Fibroblast of peridontal ligament (primary cell): ENCODE data around the gene ANKRD37.

Source experiments
- DNase-seq: peaks from one replicate; pipeline ENCODE4 v3.0.0-alpha.2; 2010; ENCODE audit errors: extremely low read depth

The ANKRD37 gene

DNA sequence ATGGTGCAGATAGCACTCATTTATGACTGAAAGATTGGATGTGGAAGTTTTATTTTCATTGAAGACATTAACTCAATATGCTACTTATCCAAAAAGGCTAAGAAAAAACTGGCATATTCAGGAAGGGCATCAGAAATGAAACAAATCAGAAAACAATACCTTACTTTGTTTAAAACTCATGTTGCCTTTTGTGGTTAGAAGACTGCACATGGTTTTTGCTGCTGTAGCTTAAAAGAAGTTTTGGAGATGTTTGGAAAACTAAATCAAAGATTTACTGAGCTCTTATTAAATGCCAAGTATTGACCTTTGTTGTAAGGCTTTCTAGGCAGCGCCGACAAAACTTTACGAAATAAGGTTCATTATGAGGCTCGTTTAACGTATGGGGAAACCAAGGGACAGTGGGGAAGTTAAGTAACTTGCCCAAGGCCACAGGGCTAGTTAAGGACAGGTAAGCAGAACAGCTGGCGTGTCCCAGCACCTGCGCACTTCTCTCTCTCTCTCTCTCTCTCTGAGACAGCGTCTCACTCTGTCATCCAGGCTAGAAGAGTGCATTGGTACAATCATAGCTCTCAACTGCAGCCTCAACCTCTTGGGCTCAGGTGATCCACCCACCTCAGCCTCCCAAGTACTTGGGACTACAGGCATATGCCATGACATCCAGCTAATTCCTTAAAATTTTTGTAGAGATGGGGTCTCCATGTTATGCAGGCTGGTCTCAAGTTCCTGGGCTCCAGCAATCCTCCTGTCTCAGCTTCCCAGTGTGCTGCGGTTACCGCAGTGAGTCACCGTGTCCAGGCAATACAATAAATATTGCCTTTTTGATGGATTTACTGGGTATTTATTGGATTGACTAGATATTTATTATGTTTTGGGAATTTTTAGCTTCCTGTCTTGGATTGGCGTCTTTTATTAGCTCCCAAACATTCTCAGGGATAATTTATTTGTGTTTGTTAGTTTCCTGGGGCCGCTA is 17.0 kb upstream of the ANKRD37 start:
- DNase-seq: no peak

- no peak for DNase-seq
Measured at GRCh38 chr4:185380320-185380719, 16.3 kb upstream of the ANKRD37 start.

DNA sequence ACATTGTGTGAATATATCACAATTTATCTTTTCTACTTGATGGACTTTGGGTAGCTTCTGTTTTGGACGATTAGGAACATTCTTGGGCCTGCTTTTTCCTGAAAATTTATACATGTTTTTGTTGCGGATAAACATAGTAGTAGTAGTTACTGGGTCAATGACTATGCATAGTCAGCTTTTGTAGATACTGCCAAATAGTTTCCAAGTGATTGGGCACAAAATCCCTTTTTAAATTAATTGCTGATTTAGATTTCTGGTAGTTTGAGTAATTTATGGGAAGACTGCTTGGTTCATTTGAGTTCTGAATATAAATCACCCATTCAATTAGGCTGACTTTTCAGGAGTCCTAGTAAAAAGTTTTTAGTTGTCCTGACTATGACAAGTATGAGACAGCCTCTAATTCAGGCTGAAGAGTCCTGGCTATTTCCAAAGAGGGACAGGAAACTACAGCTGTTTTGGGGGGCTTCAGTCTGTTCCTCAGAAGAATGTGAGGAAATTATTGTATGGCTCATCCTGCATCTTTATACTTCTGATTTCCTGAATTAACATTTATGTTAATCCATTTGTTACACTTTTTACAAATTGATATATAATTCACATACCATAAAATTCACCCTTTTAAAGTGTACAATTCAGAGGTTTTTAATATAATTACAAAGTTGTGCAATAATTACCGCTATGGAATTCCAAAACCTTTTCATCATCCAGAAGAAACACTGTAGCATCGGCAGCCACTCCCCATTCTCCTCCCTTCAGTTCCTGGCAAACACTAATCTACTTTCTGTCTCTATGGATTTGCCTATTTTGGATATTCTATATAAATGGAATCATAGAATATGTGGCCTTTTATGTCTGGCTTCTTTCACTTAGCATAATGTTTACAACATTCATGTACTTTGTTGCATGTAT is 15.1 kb upstream of the ANKRD37 start:
- no peak for DNase-seq

- no peak for DNase-seq
Measured at GRCh38 chr4:185382754-185383153, 13.9 kb upstream of the ANKRD37 start.

DNA sequence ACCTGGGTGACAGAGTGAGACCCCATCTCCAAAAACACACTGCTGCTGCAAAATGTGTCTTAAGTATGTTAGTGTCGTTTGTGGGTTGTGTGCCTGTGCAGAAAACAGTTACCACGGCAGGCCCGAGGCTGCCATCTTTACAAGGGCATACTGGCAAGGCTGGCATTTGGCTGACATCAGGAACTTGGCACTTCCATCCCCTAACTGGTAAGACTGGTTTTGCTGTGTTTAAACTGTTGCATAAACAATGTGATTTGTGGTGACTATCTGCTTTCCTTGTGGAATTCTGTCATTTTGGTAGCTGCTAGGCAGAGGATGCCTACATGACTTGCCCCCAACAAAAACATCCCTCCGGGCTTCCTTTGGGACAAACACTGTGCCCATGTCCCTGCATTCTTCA is 13.2 kb upstream of the ANKRD37 start:
- DNase-seq: no peak

- no peak for DNase-seq
Measured at GRCh38 chr4:185384061-185384460, 12.6 kb upstream of the ANKRD37 start.

- no peak for DNase-seq
Measured at GRCh38 chr4:185384930-185385331, 11.7 kb upstream of the ANKRD37 start.

- no peak for DNase-seq
Measured at GRCh38 chr4:185387957-185388356, 8.7 kb upstream of the ANKRD37 start.

DNA sequence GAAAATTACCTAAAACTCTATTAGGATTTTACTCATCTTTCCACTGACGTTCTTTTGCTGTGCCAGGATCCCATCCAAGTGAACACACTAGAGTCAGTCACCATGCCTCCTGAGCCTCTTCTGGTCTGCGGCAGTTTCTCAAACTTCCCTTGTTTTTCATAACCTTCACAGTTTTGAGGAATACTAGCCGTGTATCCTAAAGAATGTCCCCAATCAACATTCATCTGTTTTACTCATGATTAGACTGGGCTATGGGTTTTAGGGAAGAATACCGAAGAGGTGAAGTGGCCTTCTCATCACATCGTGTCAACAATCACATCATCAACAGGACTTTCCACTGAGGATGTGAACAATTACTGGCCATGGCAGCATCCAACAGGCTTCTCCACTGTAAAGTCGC is 5.7 kb upstream of the ANKRD37 start:
- DNase-seq: no peak

DNA sequence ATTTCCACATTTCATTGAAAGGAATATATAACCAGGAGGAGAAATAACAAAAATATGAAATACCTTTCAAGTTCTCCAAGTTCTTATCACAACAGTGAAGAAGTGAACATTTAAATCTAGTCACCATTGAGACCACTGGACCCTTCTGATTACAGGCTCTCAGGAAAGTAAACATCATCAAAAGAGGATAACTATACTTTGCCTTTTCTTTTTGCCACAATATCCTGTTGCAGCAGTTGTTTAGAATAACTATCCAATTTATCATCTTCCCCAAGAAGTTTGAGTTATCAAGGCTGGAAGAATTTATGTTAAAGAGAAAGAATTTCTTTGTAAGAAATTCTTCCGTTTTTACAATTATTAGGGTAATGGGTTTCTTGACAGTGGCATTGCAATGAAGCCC is 4.5 kb upstream of the ANKRD37 start:
- DNase-seq: no peak

DNA sequence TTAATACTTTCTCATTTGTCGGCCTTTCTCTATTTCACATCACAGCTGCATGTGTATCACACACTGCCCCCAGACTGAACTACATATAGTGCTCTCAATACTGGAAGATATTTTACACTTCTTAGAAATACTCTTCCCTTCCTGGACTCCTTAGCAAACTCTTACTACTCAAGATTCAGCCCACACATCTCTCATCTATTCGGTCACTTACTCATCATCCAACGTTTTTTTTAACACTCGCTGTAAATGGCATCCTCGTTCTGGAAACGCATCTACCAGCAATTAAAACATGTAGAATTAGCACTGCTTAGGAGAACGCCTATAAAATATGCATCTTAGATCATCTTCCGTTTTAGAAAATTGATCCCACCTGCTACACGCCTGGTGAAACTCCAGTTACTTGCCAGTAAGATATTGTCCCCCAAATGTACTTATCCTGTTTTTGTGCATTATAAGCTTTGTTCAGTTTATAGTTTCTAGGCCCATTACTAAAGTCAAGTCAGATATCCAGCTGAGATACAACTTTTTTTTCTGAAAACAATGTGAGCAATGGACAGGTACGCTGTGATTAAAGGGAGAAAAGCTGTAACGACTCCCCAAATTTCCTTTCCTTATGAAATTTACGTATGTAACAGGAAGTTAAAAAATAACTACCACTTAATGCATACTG is 1.9 kb upstream of the ANKRD37 start:
- peak; percentile 36 for DNase-seq

DNA sequence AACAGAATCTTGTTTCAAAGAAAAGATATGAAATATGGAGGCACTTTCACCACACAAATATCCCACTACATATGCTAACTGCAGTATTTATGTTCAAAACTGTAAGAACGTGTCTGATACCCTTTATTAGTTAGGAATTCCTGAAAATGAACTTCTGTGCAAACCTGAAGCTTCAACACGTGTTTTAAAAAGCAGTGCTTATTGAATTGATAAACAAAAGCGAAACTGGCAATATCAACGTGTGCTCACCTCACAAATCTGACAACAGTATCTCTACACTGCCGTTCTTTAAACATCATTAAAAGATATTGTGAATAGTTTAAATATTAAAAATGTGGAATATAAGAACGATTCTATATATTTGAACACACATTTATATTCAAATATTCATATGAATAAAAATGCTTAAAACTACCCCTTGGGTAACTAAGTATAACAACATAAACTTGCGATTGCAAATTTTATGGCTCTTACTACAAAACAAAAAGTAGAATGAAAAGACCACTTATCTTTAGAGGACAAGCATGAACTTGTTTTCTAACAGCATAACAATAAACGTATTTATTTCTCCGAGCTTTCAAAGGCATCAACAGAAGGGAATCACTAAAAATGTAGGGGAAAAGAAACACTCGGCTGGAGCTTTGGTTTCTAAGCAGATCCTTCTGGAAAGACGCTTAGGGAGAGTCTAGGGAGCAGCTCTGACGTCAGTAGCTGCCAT is 1.2 kb upstream of the ANKRD37 start, which contains the start of gene LRP2BP:
LRP2BP (minus strand) TSS at position 687 of the 718 bp plus-strand sequence. CDS start 17,738 bp downstream, outside the sequence.
- peak; percentile 96 for DNase-seq

DNA sequence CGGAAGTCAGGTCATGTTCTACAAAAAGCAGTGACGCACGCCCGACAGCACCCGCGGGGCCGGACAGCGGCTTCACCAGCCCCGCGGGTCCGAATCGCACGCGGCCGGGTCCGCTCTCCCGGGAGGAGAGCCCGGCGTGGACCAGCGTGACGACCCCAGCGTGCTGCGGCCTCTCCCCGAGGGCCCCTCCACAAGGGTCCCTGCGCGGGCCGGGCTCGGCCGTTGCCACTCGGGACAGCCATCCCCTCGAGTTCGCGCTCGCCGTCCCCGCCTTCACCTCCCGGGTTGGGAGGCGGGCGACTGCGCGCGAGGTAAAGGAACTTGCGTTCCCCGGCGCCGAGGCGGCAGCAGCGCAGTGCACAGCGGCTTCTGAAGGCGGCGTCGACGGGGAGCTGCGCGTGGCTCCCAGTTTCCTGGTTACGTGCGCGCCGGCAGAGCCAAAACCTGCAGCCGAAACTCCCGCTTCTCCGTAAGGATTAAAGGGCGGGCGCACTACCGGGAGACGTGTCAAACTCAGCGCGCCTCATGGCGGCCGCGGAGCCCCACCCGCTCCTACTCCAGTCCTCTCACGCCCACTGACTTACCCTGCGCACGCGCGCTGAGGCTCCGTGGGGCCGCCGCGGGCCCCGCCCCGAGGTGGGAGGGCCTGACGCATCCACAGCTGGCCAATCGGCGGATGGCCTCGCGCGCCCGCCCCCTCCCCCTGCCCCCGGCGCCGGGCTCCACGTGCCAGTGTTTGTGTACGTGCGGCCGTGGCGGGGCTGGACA is 501 bp upstream of the ANKRD37 start:
- peak; percentile 96 for DNase-seq

DNA sequence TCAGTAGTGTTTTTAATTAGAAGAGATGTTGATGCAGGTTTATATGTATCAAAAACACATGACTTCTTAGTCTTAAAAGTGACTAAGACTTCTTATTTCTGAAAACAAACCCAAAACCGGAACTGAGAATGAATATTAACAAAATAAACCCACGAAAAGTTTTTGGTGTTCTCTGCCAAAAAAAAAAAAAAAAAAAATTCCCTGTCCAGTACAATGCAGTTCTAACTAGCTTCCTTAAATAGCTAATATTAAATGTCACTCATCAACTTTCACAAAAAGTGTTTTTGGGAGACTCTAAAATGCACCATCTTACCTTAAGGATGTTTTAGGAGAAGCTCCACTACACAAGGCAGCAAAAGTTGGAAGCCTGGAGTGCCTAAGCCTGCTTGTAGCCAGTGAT is 2.0 kb downstream of the ANKRD37 start:
- DNase-seq: no peak

- DNase-seq: no peak
Measured at GRCh38 chr4:185399466-185399865, 2.8 kb downstream of the ANKRD37 start.

DNA sequence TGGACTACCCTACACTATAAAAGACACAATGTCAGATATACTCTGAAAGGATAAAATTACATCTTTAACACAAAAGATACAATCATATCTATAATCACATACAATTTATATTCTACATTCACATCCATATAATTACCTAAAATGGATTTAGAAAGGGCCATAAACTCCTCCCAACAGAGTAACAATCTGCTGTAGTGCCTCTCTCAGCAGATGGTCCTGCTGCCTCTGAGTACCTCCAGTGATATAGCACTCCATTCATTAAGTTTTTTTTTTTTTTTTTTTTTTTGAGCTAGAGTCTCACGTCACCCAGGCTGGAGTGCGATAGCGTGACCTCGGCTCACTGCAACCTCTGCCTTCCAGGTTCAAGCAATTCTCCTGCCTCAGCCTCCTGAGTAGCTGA is 7.4 kb downstream of the ANKRD37 start:
- no peak for DNase-seq

GRCh38 chr4:185405296-185405999 is 8.8 kb downstream of the ANKRD37 start:
- DNase-seq: no peak

GRCh38 chr4:185408432-185408831 is 11.8 kb downstream of the ANKRD37 start:
- no peak for DNase-seq

DNA sequence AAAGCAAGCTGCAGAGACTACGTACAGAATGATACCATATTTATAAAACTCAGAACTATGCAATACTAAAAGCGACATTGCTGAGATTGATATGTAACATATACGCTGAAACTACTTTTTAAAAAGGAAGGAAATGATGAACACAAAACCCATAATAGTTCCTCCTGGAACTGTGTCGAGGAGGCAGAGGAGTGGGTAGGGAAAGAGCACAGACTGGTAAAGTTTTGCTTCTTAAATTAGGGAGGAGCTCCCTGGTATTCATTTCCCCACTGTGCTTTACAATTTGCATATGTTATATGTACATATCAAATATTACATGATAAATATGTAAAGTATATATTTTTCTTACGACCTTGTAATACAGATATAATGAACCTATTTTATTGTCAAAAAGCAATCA is 15.2 kb downstream of the ANKRD37 start:
- DNase-seq: no peak

DNA sequence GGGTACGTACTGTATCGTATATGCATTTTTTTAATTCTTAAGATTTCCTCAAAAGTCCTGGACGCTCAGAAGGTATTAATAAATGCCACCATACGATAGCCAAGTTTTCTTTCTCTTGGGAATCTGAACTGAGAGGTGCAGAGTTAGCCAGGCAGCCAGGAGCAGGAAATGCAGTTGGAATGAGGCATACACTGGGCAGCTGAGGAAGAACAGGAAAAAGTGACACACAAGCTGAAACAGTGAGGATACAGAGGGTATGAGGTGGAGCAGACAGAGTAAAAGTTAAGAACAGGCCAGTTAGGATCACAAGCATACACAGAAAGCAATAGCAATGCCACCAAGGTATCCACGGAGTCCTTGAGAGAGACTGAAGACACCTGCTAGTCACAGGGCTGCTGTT is 15.8 kb downstream of the ANKRD37 start:
- no peak for DNase-seq
